HL-60 (cell line): ENCODE measurements around the gene DNMT3A.

ENCODE experiments used
- DNase-seq, 2 experiments: peaks; one replicate each; pipeline ENCODE4 v3.0.0-alpha.2; 2010 to 2020; ENCODE audit warnings: low read depth in 1 of 2, low spot score in 1 of 2
- H3K27ac ChIP-seq: fragments of 250-450 bp; sonication (Bioruptor Pico); replicated peaks from 2 replicates; pipeline ENCODE4 v1.5.1; 2020; ENCODE audit warnings: mild to moderate bottlenecking, moderate library complexity
- H3K27me3 ChIP-seq: fragments of 250-450 bp; sonication (Bioruptor Pico); 2 replicates; pipeline ENCODE4 v1.5.1; 2021; ENCODE audit warnings: mild to moderate bottlenecking, moderate library complexity; ENCODE audit not compliant: insufficient read depth, poor library complexity, severe bottlenecking
- H3K4me3 ChIP-seq: replicated peaks from 2 replicates; pipeline ENCODE4 v1.5.1; 2011; ENCODE audit warnings: mild to moderate bottlenecking, control low read depth, low read length; ENCODE audit not compliant: insufficient read depth
- GABPA ChIP-seq: IDR thresholded peaks from 2 replicates; pipeline ENCODE4 v1.6.1; 2012; ENCODE audit warnings: low read depth
- POLR2AphosphoS5 ChIP-seq: IDR thresholded peaks from 2 replicates; pipeline ENCODE4 v1.6.1; 2012; ENCODE audit warnings: low read depth
- SPI1 ChIP-seq: IDR thresholded peaks from 2 replicates; pipeline ENCODE4 v1.6.1; 2012; ENCODE audit warnings: low read depth, mild to moderate bottlenecking, borderline replicate concordance
- TF ChIP-seq, protein P1 (sequence below): IDR thresholded peaks from 2 replicates; pipeline ENCODE4 v1.6.1; 2012; ENCODE audit warnings: low read depth; ENCODE audit not compliant: insufficient replicate concordance
- TF ChIP-seq, protein P2 (sequence below): IDR thresholded peaks from one replicate; pipeline ENCODE4 v1.5.1; 2011; ENCODE audit warnings: low read length, control low read depth, inconsistent platforms; ENCODE audit not compliant: insufficient read depth

The DNMT3A gene

GRCh38 chr2:25236736-25237135 lies 105.0 kb downstream of the DNMT3A start:
- Histone ChIP-seq H3K27me3 (no peaks in the 10 kb centered on the region), H3K27ac (no peak overlapping the region), H3K4me3 (no peak overlapping the region)
- no peak for TF ChIP-seq SPI1
- TF ChIP-seq, protein P1, sequence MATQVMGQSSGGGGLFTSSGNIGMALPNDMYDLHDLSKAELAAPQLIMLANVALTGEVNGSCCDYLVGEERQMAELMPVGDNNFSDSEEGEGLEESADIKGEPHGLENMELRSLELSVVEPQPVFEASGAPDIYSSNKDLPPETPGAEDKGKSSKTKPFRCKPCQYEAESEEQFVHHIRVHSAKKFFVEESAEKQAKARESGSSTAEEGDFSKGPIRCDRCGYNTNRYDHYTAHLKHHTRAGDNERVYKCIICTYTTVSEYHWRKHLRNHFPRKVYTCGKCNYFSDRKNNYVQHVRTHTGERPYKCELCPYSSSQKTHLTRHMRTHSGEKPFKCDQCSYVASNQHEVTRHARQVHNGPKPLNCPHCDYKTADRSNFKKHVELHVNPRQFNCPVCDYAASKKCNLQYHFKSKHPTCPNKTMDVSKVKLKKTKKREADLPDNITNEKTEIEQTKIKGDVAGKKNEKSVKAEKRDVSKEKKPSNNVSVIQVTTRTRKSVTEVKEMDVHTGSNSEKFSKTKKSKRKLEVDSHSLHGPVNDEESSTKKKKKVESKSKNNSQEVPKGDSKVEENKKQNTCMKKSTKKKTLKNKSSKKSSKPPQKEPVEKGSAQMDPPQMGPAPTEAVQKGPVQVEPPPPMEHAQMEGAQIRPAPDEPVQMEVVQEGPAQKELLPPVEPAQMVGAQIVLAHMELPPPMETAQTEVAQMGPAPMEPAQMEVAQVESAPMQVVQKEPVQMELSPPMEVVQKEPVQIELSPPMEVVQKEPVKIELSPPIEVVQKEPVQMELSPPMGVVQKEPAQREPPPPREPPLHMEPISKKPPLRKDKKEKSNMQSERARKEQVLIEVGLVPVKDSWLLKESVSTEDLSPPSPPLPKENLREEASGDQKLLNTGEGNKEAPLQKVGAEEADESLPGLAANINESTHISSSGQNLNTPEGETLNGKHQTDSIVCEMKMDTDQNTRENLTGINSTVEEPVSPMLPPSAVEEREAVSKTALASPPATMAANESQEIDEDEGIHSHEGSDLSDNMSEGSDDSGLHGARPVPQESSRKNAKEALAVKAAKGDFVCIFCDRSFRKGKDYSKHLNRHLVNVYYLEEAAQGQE: no peak
- no peak for TF ChIP-seq POLR2AphosphoS5
- TF ChIP-seq, protein P2, sequence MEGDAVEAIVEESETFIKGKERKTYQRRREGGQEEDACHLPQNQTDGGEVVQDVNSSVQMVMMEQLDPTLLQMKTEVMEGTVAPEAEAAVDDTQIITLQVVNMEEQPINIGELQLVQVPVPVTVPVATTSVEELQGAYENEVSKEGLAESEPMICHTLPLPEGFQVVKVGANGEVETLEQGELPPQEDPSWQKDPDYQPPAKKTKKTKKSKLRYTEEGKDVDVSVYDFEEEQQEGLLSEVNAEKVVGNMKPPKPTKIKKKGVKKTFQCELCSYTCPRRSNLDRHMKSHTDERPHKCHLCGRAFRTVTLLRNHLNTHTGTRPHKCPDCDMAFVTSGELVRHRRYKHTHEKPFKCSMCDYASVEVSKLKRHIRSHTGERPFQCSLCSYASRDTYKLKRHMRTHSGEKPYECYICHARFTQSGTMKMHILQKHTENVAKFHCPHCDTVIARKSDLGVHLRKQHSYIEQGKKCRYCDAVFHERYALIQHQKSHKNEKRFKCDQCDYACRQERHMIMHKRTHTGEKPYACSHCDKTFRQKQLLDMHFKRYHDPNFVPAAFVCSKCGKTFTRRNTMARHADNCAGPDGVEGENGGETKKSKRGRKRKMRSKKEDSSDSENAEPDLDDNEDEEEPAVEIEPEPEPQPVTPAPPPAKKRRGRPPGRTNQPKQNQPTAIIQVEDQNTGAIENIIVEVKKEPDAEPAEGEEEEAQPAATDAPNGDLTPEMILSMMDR: no peak
- no peak for TF ChIP-seq GABPA
- DNase-seq: no peak

GRCh38 chr2:25234738-25235137 lies 107.0 kb downstream of the DNMT3A start:
- H3K27ac ChIP-seq: no peak overlapping the region
- no peak overlapping the region for H3K4me3 ChIP-seq
- H3K27me3 ChIP-seq: no peaks in the 10 kb centered on the region
- no peak for DNase-seq
- TF ChIP-seq POLR2AphosphoS5 (no peak), GABPA (no peak), SPI1 (no peak)
- TF ChIP-seq, protein P1: no peak
- TF ChIP-seq, protein P2: no peak

- no peak for DNase-seq
- TF ChIP-seq POLR2AphosphoS5 (no peak), GABPA (no peak), SPI1 (no peak)
- TF ChIP-seq, protein P2: no peak
- TF ChIP-seq, protein P1: no peak
- no peaks in the 10 kb centered on the region for H3K27me3 ChIP-seq
- H3K4me3 ChIP-seq: no peak overlapping the region
- H3K27ac ChIP-seq: no peak overlapping the region
Measured at GRCh38 chr2:25233916-25234605, 107.7 kb downstream of the DNMT3A start.
